ENCODE measurements around the gene TTC27. TPM values are rescaled to one million over a fixed set of nuclear protein-coding genes. Genes with fewer than 3 reads are reported as not detected.

The TTC27 gene
- total and polyA plus RNA-seq, 10 of the 15 experiments (the other 5 are each of a cell fraction or from before 2014, with no cell fraction given), result 20.4 to 34.9 (median 26.0) TPM

- Histone ChIP-seq H2AFZ (ENCODE audit: control insufficient read depth, low read depth, low read length) (no peak overlapping the region), H3K4me1 (ENCODE audit: control insufficient read depth, insufficient read depth, low read length) (peaks cover 4% of the 10 kb centered on the region; the same call in 1 of the 2 replicates), H3K36me3 (ENCODE audit: control insufficient read depth in 2 of 2, insufficient read depth in 2 of 2, low read length in 1 of 2) (no peaks in the 10 kb centered on the region), H3K9ac (ENCODE audit: control insufficient read depth, insufficient read depth, low read length) (no peak overlapping the region), H3K27ac (ENCODE audit: control insufficient read depth, insufficient read depth) (no peak overlapping the region), H3K4me3 (no peak overlapping the region), H3K4me2 (ENCODE audit: control insufficient read depth, insufficient read depth) (no peak overlapping the region), H3K27me3 (replicated peaks in 1 of 2; ENCODE audit: control insufficient read depth in 2 of 2, insufficient read depth in 2 of 2, low read length in 1 of 2) (no peaks in the 10 kb centered on the region), H4K20me1 (ENCODE audit: control insufficient read depth, insufficient read depth) (no peaks in the 10 kb centered on the region), H3K79me2 (ENCODE audit: control insufficient read depth, insufficient read depth, low read length) (no peaks in the 10 kb centered on the region), H3K9me3 (replicated peaks; ENCODE audit: control insufficient read depth, insufficient read depth, low read length) (no peaks in the 10 kb centered on the region)
- intact Hi-C loops (cut with micrococcal nuclease; ENCODE audit: unreplicated experiment) (no loop called here), in situ Hi-C loops (cut with MboI) (no loop called here)
- CTCF ChIA-PET, result interaction anchor here (1.0 to 1.6 kb wide), 3 partner anchors 21 to 895 kb away, joined by 3 to 5 read pairs (median 3); no protein-coding TSS in a partner anchor
- POLR2A ChIA-PET, result no interaction called here
- FAIRE-seq (peak; percentile 84), DNase-seq (ENCODE audit: low read depth, low spot score) (no peak), ATAC-seq (peak; percentile 98)
- BruUV-seq (replicated peaks), result no TSS peak
- TF ChIP-seq IKZF2 (IDR thresholded peaks at IDR 0.05) (no peak), NFIC (IDR thresholded peaks at IDR 0.05; ENCODE audit: low read depth, low read length) (peak; percentile 54; the same call in 1 of the 2 replicates), RBBP5 (conservative IDR thresholded peaks at IDR 0.05) (no peak), BHLHE40 (IDR thresholded peaks at IDR 0.05; ENCODE audit: borderline replicate concordance in 1 of 2, low read depth in 2 of 2, low read length in 1 of 2) (peak in 1 of 2 experiments; percentile 6; a peak in 1 of 4 replicates), JUNB (IDR thresholded peaks at IDR 0.05) (peak; percentile 45), RUNX3 (IDR thresholded peaks at IDR 0.05; ENCODE audit: low read length) (peak; percentile 87), ATF7 (IDR thresholded peaks at IDR 0.05; ENCODE audit: low read depth) (peak; percentile 51; the same call in 1 of the 2 replicates), POU2F2 (IDR thresholded peaks at IDR 0.05; ENCODE audit: borderline replicate concordance, low read depth, low read length) (peak; percentile 81; the same call in 1 of the 3 replicates)
- RAD21 ChIA-PET (ENCODE audit: unreplicated experiment), result interaction anchor here (0.7 to 1.2 kb wide), 3 partner anchors 56 to 684 kb away, joined by 3 to 4 read pairs (median 3); no protein-coding TSS in a partner anchor
- SMC1A ChIA-PET (ENCODE audit: uncharacterized antibody, unreplicated experiment), result interaction anchor here (1.0 to 1.3 kb wide), 3 partner anchors 33 to 81 kb away, joined by 3 read pairs; partner anchors contain the start of gene TTC27
Observed at GRCh38 chr2:32688541-32688940, 60.7 kb downstream of the TTC27 start.

GRCh38 chr2:32691678-32692077 is 63.8 kb downstream of the TTC27 start:
- CTCF ChIA-PET, result no interaction called here
- SMC1A ChIA-PET (ENCODE audit: uncharacterized antibody, unreplicated experiment), result no interaction called here
- ATAC-seq, result no peak
- no peak for TF ChIP-seq NR2F1 (conservative IDR thresholded peaks at IDR 0.05)
- no peak for TF ChIP-seq ASH2L (IDR thresholded peaks at IDR 0.05; ENCODE audit: borderline replicate concordance, low read depth)
- TF ChIP-seq NR2C1 (IDR thresholded peaks at IDR 0.05), result no peak
- no peak for TF ChIP-seq KDM1A (IDR thresholded peaks at IDR 0.05; ENCODE audit: borderline replicate concordance)
- TF ChIP-seq, protein P1, sequence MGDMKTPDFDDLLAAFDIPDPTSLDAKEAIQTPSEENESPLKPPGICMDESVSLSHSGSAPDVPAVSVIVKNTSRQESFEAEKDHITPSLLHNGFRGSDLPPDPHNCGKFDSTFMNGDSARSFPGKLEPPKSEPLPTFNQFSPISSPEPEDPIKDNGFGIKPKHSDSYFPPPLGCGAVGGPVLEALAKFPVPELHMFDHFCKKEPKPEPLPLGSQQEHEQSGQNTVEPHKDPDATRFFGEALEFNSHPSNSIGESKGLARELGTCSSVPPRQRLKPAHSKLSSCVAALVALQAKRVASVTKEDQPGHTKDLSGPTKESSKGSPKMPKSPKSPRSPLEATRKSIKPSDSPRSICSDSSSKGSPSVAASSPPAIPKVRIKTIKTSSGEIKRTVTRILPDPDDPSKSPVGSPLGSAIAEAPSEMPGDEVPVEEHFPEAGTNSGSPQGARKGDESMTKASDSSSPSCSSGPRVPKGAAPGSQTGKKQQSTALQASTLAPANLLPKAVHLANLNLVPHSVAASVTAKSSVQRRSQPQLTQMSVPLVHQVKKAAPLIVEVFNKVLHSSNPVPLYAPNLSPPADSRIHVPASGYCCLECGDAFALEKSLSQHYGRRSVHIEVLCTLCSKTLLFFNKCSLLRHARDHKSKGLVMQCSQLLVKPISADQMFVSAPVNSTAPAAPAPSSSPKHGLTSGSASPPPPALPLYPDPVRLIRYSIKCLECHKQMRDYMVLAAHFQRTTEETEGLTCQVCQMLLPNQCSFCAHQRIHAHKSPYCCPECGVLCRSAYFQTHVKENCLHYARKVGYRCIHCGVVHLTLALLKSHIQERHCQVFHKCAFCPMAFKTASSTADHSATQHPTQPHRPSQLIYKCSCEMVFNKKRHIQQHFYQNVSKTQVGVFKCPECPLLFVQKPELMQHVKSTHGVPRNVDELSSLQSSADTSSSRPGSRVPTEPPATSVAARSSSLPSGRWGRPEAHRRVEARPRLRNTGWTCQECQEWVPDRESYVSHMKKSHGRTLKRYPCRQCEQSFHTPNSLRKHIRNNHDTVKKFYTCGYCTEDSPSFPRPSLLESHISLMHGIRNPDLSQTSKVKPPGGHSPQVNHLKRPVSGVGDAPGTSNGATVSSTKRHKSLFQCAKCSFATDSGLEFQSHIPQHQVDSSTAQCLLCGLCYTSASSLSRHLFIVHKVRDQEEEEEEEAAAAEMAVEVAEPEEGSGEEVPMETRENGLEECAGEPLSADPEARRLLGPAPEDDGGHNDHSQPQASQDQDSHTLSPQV (IDR thresholded peaks at IDR 0.05), result no peak
- TF ChIP-seq MYC (IDR thresholded peaks at IDR 0.05; ENCODE audit: insufficient read depth, insufficient read length, insufficient replicate concordance, low read length, severe bottlenecking), result no peak
- TF ChIP-seq EZH2 (IDR thresholded peaks at IDR 0.05; ENCODE audit: borderline replicate concordance, control insufficient read depth, low read depth, low read length), result no peak

More at GRCh38 chr2:32691678-32692077, 63.8 kb downstream of the TTC27 start:
- no peak overlapping the region for H3K27ac ChIP-seq (ENCODE audit: control insufficient read depth, insufficient read depth)
- intact Hi-C loops (cut with micrococcal nuclease; ENCODE audit: unreplicated experiment) (no loop called here), in situ Hi-C loops (cut with MboI) (no loop called here)
- H4K20me1 ChIP-seq (ENCODE audit: control insufficient read depth, insufficient read depth), result no peaks in the 10 kb centered on the region
- no peaks in the 10 kb centered on the region for H3K9me3 ChIP-seq (replicated peaks; ENCODE audit: control insufficient read depth, insufficient read depth, low read length)
- no peaks in the 10 kb centered on the region; a peak in 1 of 4 replicates for H3K36me3 ChIP-seq (ENCODE audit: control insufficient read depth in 2 of 2, insufficient read depth in 2 of 2, low read length in 1 of 2)
- FAIRE-seq (no peak), DNase-seq (ENCODE audit: low read depth, low spot score) (no peak)
- no peak overlapping the region for H3K4me2 ChIP-seq (ENCODE audit: control insufficient read depth, insufficient read depth)
- no peaks in the 10 kb centered on the region for H3K27me3 ChIP-seq (replicated peaks in 1 of 2; ENCODE audit: control insufficient read depth in 2 of 2, insufficient read depth in 2 of 2, low read length in 1 of 2)
- no peaks in the 10 kb centered on the region for H3K79me2 ChIP-seq (ENCODE audit: control insufficient read depth, insufficient read depth, low read length)
- ChIA-PET POLR2A (interaction anchor here (0.7 kb wide), 1 partner anchor 347 kb away, joined by 3 read pairs; no protein-coding TSS in a partner anchor), RAD21 (ENCODE audit: unreplicated experiment) (no interaction called here)
- no TSS peak for BruUV-seq (replicated peaks)
- H3K4me1 ChIP-seq (ENCODE audit: control insufficient read depth, insufficient read depth, low read length), result peaks cover 4% of the 10 kb centered on the region; the same call in 1 of the 2 replicates
- no peak overlapping the region for H3K4me3 ChIP-seq
- H3K9ac ChIP-seq (ENCODE audit: control insufficient read depth, insufficient read depth, low read length), result no peak overlapping the region
- H2AFZ ChIP-seq (ENCODE audit: control insufficient read depth, low read depth, low read length), result no peak overlapping the region
